NCI-H187 (cell line): Measurements from ENCODE around the gene AK5.

Source experiments
- DNase-seq, 2 experiments: peaks; one replicate each; lab custom pipeline; 2025; lab: John Stamatoyannopoulos, UW

AK5 gene

GRCh38 chr1:77542813-77543420, 261.1 kb downstream of the AK5 start:
- DNase-seq: no peak

- no peak for DNase-seq
Measured at GRCh38 chr1:77543822-77544448, 262.1 kb downstream of the AK5 start.

GRCh38 chr1:77544845-77545244, 263.0 kb downstream of the AK5 start:
- no peak for DNase-seq

GRCh38 chr1:77545970-77546369, 264.2 kb downstream of the AK5 start:
- no peak for DNase-seq

GRCh38 chr1:77546890-77547289, 265.1 kb downstream of the AK5 start:
- no peak for DNase-seq

- no peak for DNase-seq
Measured at GRCh38 chr1:77548285-77548684, 266.5 kb downstream of the AK5 start.

GRCh38 chr1:77550135-77550534, 268.3 kb downstream of the AK5 start:
- DNase-seq: no peak

GRCh38 chr1:77552626-77553025, 270.8 kb downstream of the AK5 start:
- DNase-seq: no peak

GRCh38 chr1:77553568-77554291, 271.9 kb downstream of the AK5 start:
- no peak for DNase-seq

- no peak for DNase-seq
Measured at GRCh38 chr1:77556045-77556444, 274.2 kb downstream of the AK5 start.

GRCh38 chr1:77557053-77557452, 275.2 kb downstream of the AK5 start:
- no peak for DNase-seq

- no peak for DNase-seq
Measured at GRCh38 chr1:77558591-77559164, 276.9 kb downstream of the AK5 start.

- DNase-seq: no peak
Measured at GRCh38 chr1:77560741-77561140, 278.9 kb downstream of the AK5 start.

- DNase-seq: no peak
Measured at GRCh38 chr1:77562596-77563150, 280.9 kb downstream of the AK5 start.

- DNase-seq: no peak
Measured at GRCh38 chr1:77565321-77565720, 283.5 kb downstream of the AK5 start.

GRCh38 chr1:77571642-77572041, 289.8 kb downstream of the AK5 start:
- DNase-seq: no peak

- no peak for DNase-seq
Measured at GRCh38 chr1:77579547-77579946, 297.7 kb downstream of the AK5 start.

- DNase-seq: no peak
Measured at GRCh38 chr1:77582905-77583304, 301.1 kb downstream of the AK5 start.

GRCh38 chr1:77583483-77583882, 301.7 kb downstream of the AK5 start:
- no peak for DNase-seq

- no peak for DNase-seq
Measured at GRCh38 chr1:77584884-77585283, 303.1 kb downstream of the AK5 start.

GRCh38 chr1:77585610-77586314, 303.9 kb downstream of the AK5 start:
- no peak for DNase-seq

- no peak for DNase-seq
Measured at GRCh38 chr1:77589231-77589630, 307.4 kb downstream of the AK5 start.
